SU-DHL-6 (cell line): ENCODE data around the gene PTPN5.

Experiments
- H2AFZ ChIP-seq: fragments of 200-600 bp; sonication (generic); 2 replicates; pipeline ENCODE4 v1.6.1; 2014; ENCODE audit warnings: low read depth, mild to moderate bottlenecking, moderate library complexity, mixed read lengths, antibody characterized with exemption, low read length; ENCODE audit not compliant: severe bottlenecking
- H3F3A ChIP-seq: fragments of 200-600 bp; shearing (Covaris generic); 2 replicates; pipeline ENCODE4 v1.6.0; 2016; ENCODE audit warnings: antibody characterized with exemption, mild to moderate bottlenecking; ENCODE audit not compliant: insufficient read depth
- H3K27ac ChIP-seq: fragments of 200-600 bp; sonication (generic); 2 replicates; pipeline ENCODE4 v1.5.1; 2016; ENCODE audit warnings: low read depth, mild to moderate bottlenecking, low read length, moderate library complexity, mixed read lengths
- H3K27me3 ChIP-seq: fragments of 200-600 bp; sonication (generic), shearing (Covaris generic); 2 replicates; pipeline ENCODE4 v1.6.0; 2014; ENCODE audit warnings: mild to moderate bottlenecking, low read length
- H3K36me3 ChIP-seq: fragments of 200-600 bp; sonication (generic); 2 replicates; pipeline ENCODE4 v1.6.1; 2014; ENCODE audit warnings: mild to moderate bottlenecking, low read length, mixed read lengths
- H3K4me2 ChIP-seq: fragments of 300-600, 200-600 bp; shearing (Covaris generic), sonication (generic); 2 replicates; pipeline ENCODE4 v1.6.0; 2014; ENCODE audit warnings: low read length, low read depth, mild to moderate bottlenecking; ENCODE audit not compliant: poor library complexity, severe bottlenecking
- H3K4me3 ChIP-seq: fragments of 200-600 bp; sonication (generic); 2 replicates; pipeline ENCODE4 v1.5.1; 2014; ENCODE audit warnings: antibody characterized with exemption, low read length, mild to moderate bottlenecking, mixed read lengths; ENCODE audit not compliant: insufficient read depth, poor library complexity, severe bottlenecking
- H3K79me2 ChIP-seq: fragments of 200-600 bp; sonication (generic); 2 replicates; pipeline ENCODE4 v1.6.1; 2014; ENCODE audit warnings: mild to moderate bottlenecking, low read length, moderate library complexity; ENCODE audit not compliant: insufficient read depth
- H3K9ac ChIP-seq: fragments of 200-600 bp; sonication (generic); 2 replicates; pipeline ENCODE4 v1.7.0; 2014; ENCODE audit warnings: mild to moderate bottlenecking, low read length
- H3K9me2 ChIP-seq: fragments of 200-600 bp; sonication (generic); replicated peaks from 2 replicates; pipeline ENCODE4 v1.6.1; 2014; ENCODE audit warnings: low read length; ENCODE audit not compliant: insufficient read depth
- H3K9me3 ChIP-seq: fragments of 200-600 bp; sonication (generic); 2 replicates; pipeline ENCODE4 v1.6.1; 2014; ENCODE audit warnings: low read length, mixed read lengths; ENCODE audit not compliant: insufficient read depth
- H4K20me1 ChIP-seq: fragments of 200-600 bp; sonication (generic); 2 replicates; pipeline ENCODE4 v1.6.1; 2014; ENCODE audit warnings: low read depth, mild to moderate bottlenecking, antibody characterized with exemption, low read length, moderate library complexity, mixed read lengths
- CTCF ChIP-seq: fragments of 200-600 bp; sonication (generic); IDR thresholded peaks from one replicate; pipeline ENCODE4 v1.5.1; 2017; ENCODE audit warnings: antibody characterized with exemption, mild to moderate bottlenecking, low read length, moderate library complexity; ENCODE audit not compliant: insufficient read depth, poor library complexity, severe bottlenecking
- EZH2phosphoT487 ChIP-seq: fragments of 200-600 bp; sonication (generic), shearing (Covaris generic); conservative IDR thresholded peaks from 2 replicates; pipeline ENCODE4 v1.6.1; 2018; ENCODE audit warnings: mild to moderate bottlenecking, antibody characterized with exemption, low read length, moderate library complexity, mixed read lengths

PTPN5 gene

GRCh38 chr11:18720091-18720807 lies 71.3 kb downstream of the PTPN5 start:
- no peak for TF ChIP-seq EZH2phosphoT487
- TF ChIP-seq CTCF, result no peak
- Histone ChIP-seq H3K27ac (no peak overlapping the region), H3K36me3 (no peaks in the 10 kb centered on the region), H3K9ac (no peak overlapping the region; the same call in 1 of the 2 replicates), H3K9me2 (no peaks in the 10 kb centered on the region), H3F3A (no peaks in the 10 kb centered on the region), H3K27me3 (no peaks in the 10 kb centered on the region), H3K4me2 (peak overlapping the region; percentile 81), H3K4me3 (no peak overlapping the region), H3K9me3 (no peaks in the 10 kb centered on the region), H4K20me1 (no peaks in the 10 kb centered on the region), H3K79me2 (no peaks in the 10 kb centered on the region), H2AFZ (peak overlapping the region; percentile 87)

GRCh38 chr11:18715476-18715875 lies 76.1 kb downstream of the PTPN5 start:
- H3K4me2 ChIP-seq, result no peak overlapping the region
- H3K4me3 ChIP-seq, result no peak overlapping the region
- no peak overlapping the region for H3K9ac ChIP-seq
- no peaks in the 10 kb centered on the region for H3K27me3 ChIP-seq
- H3F3A ChIP-seq, result no peaks in the 10 kb centered on the region
- H2AFZ ChIP-seq, result no peak overlapping the region
- no peaks in the 10 kb centered on the region for H3K9me3 ChIP-seq
- H3K79me2 ChIP-seq, result no peaks in the 10 kb centered on the region
- no peaks in the 10 kb centered on the region for H4K20me1 ChIP-seq
- H3K27ac ChIP-seq, result no peak overlapping the region
- H3K36me3 ChIP-seq, result no peaks in the 10 kb centered on the region
- no peaks in the 10 kb centered on the region for H3K9me2 ChIP-seq
- TF ChIP-seq EZH2phosphoT487, result no peak
- TF ChIP-seq CTCF, result no peak

- no peaks in the 10 kb centered on the region for H3K9me3 ChIP-seq
Observed at GRCh38 chr11:18714443-18714780, 77.2 kb downstream of the PTPN5 start.

More at GRCh38 chr11:18714443-18714780, 77.2 kb downstream of the PTPN5 start:
- Histone ChIP-seq H3K9me2 (no peaks in the 10 kb centered on the region), H3K36me3 (no peaks in the 10 kb centered on the region), H3F3A (no peaks in the 10 kb centered on the region), H3K27me3 (no peaks in the 10 kb centered on the region), H3K79me2 (no peaks in the 10 kb centered on the region), H3K4me2 (no peak overlapping the region), H4K20me1 (no peaks in the 10 kb centered on the region), H3K27ac (no peak overlapping the region), H3K4me3 (no peak overlapping the region), H3K9ac (no peak overlapping the region), H2AFZ (no peak overlapping the region)
- TF ChIP-seq EZH2phosphoT487 (no peak), CTCF (no peak)
